GM12878 (cell line): ENCODE data around the gene NMT1. TPM values are rescaled to one million over a fixed set of nuclear protein-coding genes. Genes with fewer than 3 reads are reported as not detected.

Source experiments
- CBFB ChIP-seq: IDR thresholded peaks from 2 replicates; pipeline ENCODE4 v1.6.1; 2016; ENCODE audit warnings: antibody characterized with exemption, low read depth
- CHD2 ChIP-seq: IDR thresholded peaks from 2 replicates; pipeline ENCODE4 v1.6.1; 2011; ENCODE audit warnings: low read depth, low read length, improper control_type of control experiment, borderline replicate concordance
- HDAC6 ChIP-seq: fragments of 200-600 bp; sonication (generic); IDR thresholded peaks from one replicate; pipeline ENCODE4 v1.8.0; 2017; ENCODE audit warnings: antibody characterized with exemption; ENCODE audit not compliant: unreplicated experiment
- MTA2 ChIP-seq: fragments of 450-650 bp; IDR thresholded peaks from 2 replicates; pipeline ENCODE4 v1.6.1; 2016; ENCODE audit warnings: low read depth, mild to moderate bottlenecking, moderate library complexity
- PRDM15 ChIP-seq: fragments of 450-650 bp; formaldehyde crosslinking; IDR thresholded peaks from 2 replicates; pipeline ENCODE4 v1.4.0; 2020; ENCODE audit warnings: mild to moderate bottlenecking, moderate library complexity
- SMAD1 ChIP-seq: fragments of 450-650 bp; IDR thresholded peaks from 2 replicates; pipeline ENCODE4 v1.6.1; 2018; ENCODE audit warnings: mild to moderate bottlenecking, low read depth; ENCODE audit not compliant: partially characterized antibody
- SMAD5 ChIP-seq: IDR thresholded peaks from 2 replicates; pipeline ENCODE4 v1.6.1; 2016; ENCODE audit warnings: antibody characterized with exemption, low read depth
- SMARCA5 ChIP-seq: fragments of 450-650 bp; IDR thresholded peaks from 2 replicates; pipeline ENCODE4 v1.6.1; 2017; ENCODE audit warnings: mild to moderate bottlenecking
- SMC3 ChIP-seq: IDR thresholded peaks from 2 replicates; pipeline ENCODE4 v1.6.1; 2011; ENCODE audit warnings: low read length, improper control_type of control experiment, borderline replicate concordance
- SPI1 ChIP-seq: IDR thresholded peaks from 2 replicates; pipeline ENCODE4 v1.6.1; 2011; ENCODE audit warnings: low read depth, mild to moderate bottlenecking, low read length, moderate library complexity, borderline replicate concordance; ENCODE audit not compliant: insufficient read depth
- STAT3 ChIP-seq: IDR thresholded peaks from 2 replicates; pipeline ENCODE4 v1.6.1; 2011; ENCODE audit warnings: low read depth, low read length, improper control_type of control experiment
- YBX1 ChIP-seq: fragments of 450-650 bp; IDR thresholded peaks from 2 replicates; pipeline ENCODE4 v1.6.1; 2016; ENCODE audit warnings: antibody characterized with exemption
- polyA plus RNA-seq, 11 experiments: library from polyadenylated mRNA; depleted of rRNA in 4 of 11; unstranded in 6 of 11; stranded (reverse) in 5 of 11; fragments of >200 nt; fragmentation: Nextera tagmentation in 4 of 11; fragmentation: Illumina TruSeq in 1 of 11; extraction: Ambion mirVana in 4 of 11; extraction: Trizol in 1 of 11; gene quantifications; 1 replicate in 1 of 11; 2 replicates in 10 of 11; pipeline versions ENCODE4 v1.2.1 to v1.2.3, GENCODE V29; 2011 to 2016; ENCODE audit warnings: inconsistent platforms in 2 of 11, missing spikeins in 2 of 11, low read depth in 1 of 11
- total RNA-seq, 4 experiments: library from RNA; depleted of rRNA in 3 of 4; stranded (reverse); fragments of >200 nt in 3 of 4; fragmentation: Illumina TruSeq in 1 of 4; extraction: Trizol in 1 of 4; gene quantifications; 2 replicates each; pipeline versions ENCODE4 v1.2.1 to v1.2.3, GENCODE V29; 2013 to 2021
- TF ChIP-seq, protein P1 (sequence below), 3 experiments: IDR thresholded peaks in 2 of 3; conservative IDR thresholded peaks in 1 of 3; 2 replicates each; pipeline ENCODE4 v1.5.1; 2011; ENCODE audit warnings: low read depth in 3 of 3, low read length in 3 of 3, mild to moderate bottlenecking in 3 of 3, control low read depth in 2 of 3, moderate library complexity in 2 of 3, inconsistent platforms in 1 of 3, mixed read lengths in 1 of 3; ENCODE audit not compliant: control insufficient read depth in 2 of 3, insufficient read depth in 1 of 3; ENCODE audit errors: extremely low read depth in 1 of 3
- TF ChIP-seq, protein P2 (sequence below): fragments of 450-650 bp; IDR thresholded peaks from 2 replicates; pipeline ENCODE4 v1.6.1; 2017; ENCODE audit warnings: antibody characterized with exemption, mild to moderate bottlenecking, moderate library complexity

NMT1 gene
- total and polyA plus RNA-seq, 10 of the 15 experiments (the other 5 are each of a cell fraction or from before 2014, with no cell fraction given) = 96.7 to 395 (median 222) TPM

- TF ChIP-seq PRDM15 (CRISPR knock-in tag) = no peak
- TF ChIP-seq SPI1 = no peak
- TF ChIP-seq HDAC6 = no peak
- TF ChIP-seq CBFB = no peak
- TF ChIP-seq, protein P1, sequence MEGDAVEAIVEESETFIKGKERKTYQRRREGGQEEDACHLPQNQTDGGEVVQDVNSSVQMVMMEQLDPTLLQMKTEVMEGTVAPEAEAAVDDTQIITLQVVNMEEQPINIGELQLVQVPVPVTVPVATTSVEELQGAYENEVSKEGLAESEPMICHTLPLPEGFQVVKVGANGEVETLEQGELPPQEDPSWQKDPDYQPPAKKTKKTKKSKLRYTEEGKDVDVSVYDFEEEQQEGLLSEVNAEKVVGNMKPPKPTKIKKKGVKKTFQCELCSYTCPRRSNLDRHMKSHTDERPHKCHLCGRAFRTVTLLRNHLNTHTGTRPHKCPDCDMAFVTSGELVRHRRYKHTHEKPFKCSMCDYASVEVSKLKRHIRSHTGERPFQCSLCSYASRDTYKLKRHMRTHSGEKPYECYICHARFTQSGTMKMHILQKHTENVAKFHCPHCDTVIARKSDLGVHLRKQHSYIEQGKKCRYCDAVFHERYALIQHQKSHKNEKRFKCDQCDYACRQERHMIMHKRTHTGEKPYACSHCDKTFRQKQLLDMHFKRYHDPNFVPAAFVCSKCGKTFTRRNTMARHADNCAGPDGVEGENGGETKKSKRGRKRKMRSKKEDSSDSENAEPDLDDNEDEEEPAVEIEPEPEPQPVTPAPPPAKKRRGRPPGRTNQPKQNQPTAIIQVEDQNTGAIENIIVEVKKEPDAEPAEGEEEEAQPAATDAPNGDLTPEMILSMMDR (IDR thresholded peaks at IDR 0.05 in 2 of 3, conservative IDR thresholded peaks at IDR 0.05 in 1 of 3; ENCODE audit: control insufficient read depth in 2 of 3, extremely low read depth in 1 of 3, insufficient read depth in 1 of 3, low read depth in 3 of 3, low read length in 3 of 3) = peak in 2 of 3 experiments; percentile 35 to 48; a peak in 3 of 6 replicates
- TF ChIP-seq SMARCA5 = no peak
- no peak for TF ChIP-seq CHD2
- TF ChIP-seq SMC3 = no peak
- TF ChIP-seq SMAD5 = no peak
- no peak for TF ChIP-seq SMAD1
- TF ChIP-seq, protein P2, sequence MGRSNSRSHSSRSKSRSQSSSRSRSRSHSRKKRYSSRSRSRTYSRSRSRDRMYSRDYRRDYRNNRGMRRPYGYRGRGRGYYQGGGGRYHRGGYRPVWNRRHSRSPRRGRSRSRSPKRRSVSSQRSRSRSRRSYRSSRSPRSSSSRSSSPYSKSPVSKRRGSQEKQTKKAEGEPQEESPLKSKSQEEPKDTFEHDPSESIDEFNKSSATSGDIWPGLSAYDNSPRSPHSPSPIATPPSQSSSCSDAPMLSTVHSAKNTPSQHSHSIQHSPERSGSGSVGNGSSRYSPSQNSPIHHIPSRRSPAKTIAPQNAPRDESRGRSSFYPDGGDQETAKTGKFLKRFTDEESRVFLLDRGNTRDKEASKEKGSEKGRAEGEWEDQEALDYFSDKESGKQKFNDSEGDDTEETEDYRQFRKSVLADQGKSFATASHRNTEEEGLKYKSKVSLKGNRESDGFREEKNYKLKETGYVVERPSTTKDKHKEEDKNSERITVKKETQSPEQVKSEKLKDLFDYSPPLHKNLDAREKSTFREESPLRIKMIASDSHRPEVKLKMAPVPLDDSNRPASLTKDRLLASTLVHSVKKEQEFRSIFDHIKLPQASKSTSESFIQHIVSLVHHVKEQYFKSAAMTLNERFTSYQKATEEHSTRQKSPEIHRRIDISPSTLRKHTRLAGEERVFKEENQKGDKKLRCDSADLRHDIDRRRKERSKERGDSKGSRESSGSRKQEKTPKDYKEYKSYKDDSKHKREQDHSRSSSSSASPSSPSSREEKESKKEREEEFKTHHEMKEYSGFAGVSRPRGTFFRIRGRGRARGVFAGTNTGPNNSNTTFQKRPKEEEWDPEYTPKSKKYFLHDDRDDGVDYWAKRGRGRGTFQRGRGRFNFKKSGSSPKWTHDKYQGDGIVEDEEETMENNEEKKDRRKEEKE = no peak
- no peak for TF ChIP-seq STAT3
- TF ChIP-seq MTA2 = no peak
- no peak for TF ChIP-seq YBX1
Measured at GRCh38 chr17:45048795-45049563, 12.1 kb upstream of the NMT1 start (continued).
